Body of pancreas (tissue), 4 donors: ENCODE measurements around the gene CANT1. TPM values are rescaled to one million over a fixed set of nuclear protein-coding genes. Genes with fewer than 3 reads are reported as not detected.

Experiments used
- ATAC-seq: fragments of 150-250 bp; one replicate; pipeline ENCODE4 v1.9.1; 2016
- DNase-seq, 4 donors: peaks; one replicate each; pipeline ENCODE4 v3.0.0-alpha.2; 2019
- H3K27ac ChIP-seq, 4 donors: fragments of 200-600 bp; sonication (generic); 1 replicate in 3 of 4; 2 replicates in 1 of 4; pipeline versions ENCODE4 v1.5.1 to v1.6.1; 2016 to 2019; ENCODE audit warnings: mild to moderate bottlenecking in 1 of 4, mixed read lengths in 1 of 4, moderate library complexity in 1 of 4
- H3K27me3 ChIP-seq, 2 donors: fragments of 200-600 bp; sonication (generic); one replicate each; pipeline ENCODE4 v1.6.0; 2016; ENCODE audit warnings: mild to moderate bottlenecking in 1 of 2
- H3K36me3 ChIP-seq, 2 donors: fragments of 200-600 bp; sonication (generic); replicated peaks in 1 of 2; 2 replicates each; pipeline ENCODE4 v1.5.1; 2016; ENCODE audit warnings: low read depth in 2 of 2; ENCODE audit not compliant: insufficient read depth in 1 of 2
- H3K4me1 ChIP-seq: fragments of 200-600 bp; sonication (generic); one replicate; pipeline ENCODE4 v1.6.0; 2016
- H3K4me3 ChIP-seq, 2 donors: fragments of 200-600 bp; sonication (generic); 1 replicate in 1 of 2; 2 replicates in 1 of 2; pipeline ENCODE4 v1.5.1; 2016 to 2019
- H3K9me3 ChIP-seq, 3 donors: fragments of 200-600 bp; sonication (generic); 1 replicate in 2 of 3; 2 replicates in 1 of 3; pipeline ENCODE4 v1.5.1; 2016
- POLR2A ChIP-seq, 3 donors: fragments of 450-650 bp; IDR thresholded peaks; one replicate each; pipeline ENCODE4 v1.6.1; 2016; ENCODE audit warnings: antibody characterized with exemption in 3 of 3, mild to moderate bottlenecking in 2 of 3
- WGBS, 2 donors: methylation state at CpG; one replicate each; pipeline ENCODE4 v1.1.5; 2017; 5-methylcytosine and 5-hydroxymethylcytosine counted together
- intact Hi-C: fragments of 100-400 bp; cut with DNase I; formaldehyde crosslinking; loops from one replicate; pipeline ENCODE4 v1.15.1; 2023
- total RNA-seq, 2 donors: library from RNA; depleted of rRNA; stranded (reverse); fragments of >200 nt; gene quantifications; one replicate each; pipeline ENCODE4 v1.1.0, GENCODE V29; 2016
- TF ChIP-seq, protein P1 (sequence below), 7 experiments: fragments of 450-650 bp in 4 of 7; fragments of 200-600 bp in 3 of 7; sonication (generic) in 3 of 7; IDR thresholded peaks; one replicate each; pipeline ENCODE4 v1.5.1; 2016 to 2019; ENCODE audit warnings: antibody characterized with exemption in 7 of 7

The CANT1 gene
- total RNA-seq, 2 donors from 2014 or later: 12.5 to 17.5 TPM

DNA sequence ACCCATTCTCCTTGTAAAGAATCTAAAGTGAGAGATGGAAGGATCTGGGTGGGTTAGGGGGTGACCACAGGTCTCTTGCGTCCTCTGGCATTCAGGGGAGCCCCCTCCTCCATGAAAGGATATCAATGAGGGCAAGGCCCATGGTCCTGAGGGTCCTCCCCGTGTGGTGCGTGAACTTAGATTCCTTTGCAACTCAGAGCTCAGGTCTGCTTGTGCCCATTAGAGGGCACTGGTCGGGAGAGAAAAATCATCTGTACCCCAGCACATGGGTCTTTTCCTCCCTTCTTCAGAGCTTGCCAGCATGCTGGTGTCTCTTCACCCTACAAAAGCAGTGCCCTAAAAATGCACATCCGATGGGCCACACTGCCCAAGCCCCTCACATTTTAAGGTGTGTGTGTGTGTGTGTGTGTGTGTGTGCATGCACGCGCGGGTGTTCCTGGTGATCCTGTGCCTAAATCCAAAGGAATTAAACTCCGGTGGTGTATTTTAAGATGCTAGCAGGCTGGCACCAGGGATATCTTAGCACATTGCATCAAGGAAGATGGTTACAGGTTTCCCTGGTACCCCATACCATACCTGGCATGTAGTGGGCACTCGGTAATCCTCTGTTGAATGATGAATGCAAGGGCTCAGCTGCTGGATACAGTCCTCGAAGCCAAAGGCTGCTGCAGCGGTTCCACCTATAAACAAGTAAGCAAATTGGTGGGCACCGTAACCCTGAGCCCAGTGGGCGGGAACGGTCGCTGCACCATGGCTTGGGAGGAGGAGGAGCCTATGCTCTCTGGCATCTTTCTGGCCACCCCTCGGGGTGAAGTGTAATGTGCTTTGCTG, 19.1 kb upstream of the CANT1 start:
- Histone ChIP-seq H3K27me3 (peaks cover 0 to 11% of the 10 kb centered on the region in 2 donors), H3K4me3 (no peak overlapping the region), H3K36me3 (no peaks in the 10 kb centered on the region), H3K9me3 (no peaks in the 10 kb centered on the region), H3K27ac (no peak overlapping the region), H3K4me1 (peaks cover 44% of the 10 kb centered on the region)
- TF ChIP-seq, protein P1, sequence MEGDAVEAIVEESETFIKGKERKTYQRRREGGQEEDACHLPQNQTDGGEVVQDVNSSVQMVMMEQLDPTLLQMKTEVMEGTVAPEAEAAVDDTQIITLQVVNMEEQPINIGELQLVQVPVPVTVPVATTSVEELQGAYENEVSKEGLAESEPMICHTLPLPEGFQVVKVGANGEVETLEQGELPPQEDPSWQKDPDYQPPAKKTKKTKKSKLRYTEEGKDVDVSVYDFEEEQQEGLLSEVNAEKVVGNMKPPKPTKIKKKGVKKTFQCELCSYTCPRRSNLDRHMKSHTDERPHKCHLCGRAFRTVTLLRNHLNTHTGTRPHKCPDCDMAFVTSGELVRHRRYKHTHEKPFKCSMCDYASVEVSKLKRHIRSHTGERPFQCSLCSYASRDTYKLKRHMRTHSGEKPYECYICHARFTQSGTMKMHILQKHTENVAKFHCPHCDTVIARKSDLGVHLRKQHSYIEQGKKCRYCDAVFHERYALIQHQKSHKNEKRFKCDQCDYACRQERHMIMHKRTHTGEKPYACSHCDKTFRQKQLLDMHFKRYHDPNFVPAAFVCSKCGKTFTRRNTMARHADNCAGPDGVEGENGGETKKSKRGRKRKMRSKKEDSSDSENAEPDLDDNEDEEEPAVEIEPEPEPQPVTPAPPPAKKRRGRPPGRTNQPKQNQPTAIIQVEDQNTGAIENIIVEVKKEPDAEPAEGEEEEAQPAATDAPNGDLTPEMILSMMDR (IDR thresholded peaks at IDR 0.05): no peak
- DNase-seq (no peak), ATAC-seq (no peak)
- WGBS, 2 donors: 68 to 77% methylated on average over 15 to 17 of the region's 17 CpGs
- intact Hi-C loops: no loop called here

DNA sequence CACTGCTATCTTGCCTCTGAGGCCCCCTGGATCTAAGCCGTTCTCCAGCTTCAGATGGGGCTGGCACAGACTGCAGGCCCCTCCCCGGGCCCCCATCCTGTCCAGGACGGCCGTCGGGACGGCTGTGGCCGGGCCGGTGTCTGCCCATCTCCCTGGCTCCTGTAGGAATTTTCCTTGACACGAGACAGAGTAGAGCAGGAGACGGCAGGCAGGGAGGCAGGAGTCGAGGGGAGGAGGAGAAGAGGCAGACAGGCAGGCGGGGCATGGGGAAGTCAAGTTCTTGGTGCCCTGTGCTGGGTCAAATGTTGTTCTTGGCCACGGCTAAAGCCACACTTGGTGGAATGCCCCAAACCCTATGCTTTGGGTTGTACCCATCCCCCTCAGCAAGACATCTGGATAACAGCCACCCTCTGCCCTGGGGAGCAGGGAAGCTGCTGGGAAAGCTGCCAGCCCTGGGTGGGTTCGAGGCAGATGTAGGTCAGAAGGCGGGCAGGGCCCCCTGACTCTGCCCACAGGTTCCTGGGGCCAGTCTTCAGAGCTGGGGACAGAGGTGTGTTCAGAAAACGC, 18.4 kb upstream of the CANT1 start:
- peak overlapping the region in 2 of 4 donors; percentile 35 to 40 for H3K27ac ChIP-seq
- no peak overlapping the region for H3K4me3 ChIP-seq
- DNase-seq (peak in 1 of 4 donors; percentile 22), ATAC-seq (no peak)
- peaks cover 0 to 11% of the 10 kb centered on the region in 2 donors for H3K27me3 ChIP-seq
- peaks cover 48% of the 10 kb centered on the region for H3K4me1 ChIP-seq
- TF ChIP-seq, protein P1 (IDR thresholded peaks at IDR 0.05): no peak
- TF ChIP-seq POLR2A (IDR thresholded peaks at IDR 0.05): no peak
- no peaks in the 10 kb centered on the region for H3K36me3 ChIP-seq
- no peaks in the 10 kb centered on the region for H3K9me3 ChIP-seq
- WGBS, 2 donors: 23 to 26% methylated on average over 6 to 15 of the region's 16 CpGs
- intact Hi-C loops: no loop called here

DNA sequence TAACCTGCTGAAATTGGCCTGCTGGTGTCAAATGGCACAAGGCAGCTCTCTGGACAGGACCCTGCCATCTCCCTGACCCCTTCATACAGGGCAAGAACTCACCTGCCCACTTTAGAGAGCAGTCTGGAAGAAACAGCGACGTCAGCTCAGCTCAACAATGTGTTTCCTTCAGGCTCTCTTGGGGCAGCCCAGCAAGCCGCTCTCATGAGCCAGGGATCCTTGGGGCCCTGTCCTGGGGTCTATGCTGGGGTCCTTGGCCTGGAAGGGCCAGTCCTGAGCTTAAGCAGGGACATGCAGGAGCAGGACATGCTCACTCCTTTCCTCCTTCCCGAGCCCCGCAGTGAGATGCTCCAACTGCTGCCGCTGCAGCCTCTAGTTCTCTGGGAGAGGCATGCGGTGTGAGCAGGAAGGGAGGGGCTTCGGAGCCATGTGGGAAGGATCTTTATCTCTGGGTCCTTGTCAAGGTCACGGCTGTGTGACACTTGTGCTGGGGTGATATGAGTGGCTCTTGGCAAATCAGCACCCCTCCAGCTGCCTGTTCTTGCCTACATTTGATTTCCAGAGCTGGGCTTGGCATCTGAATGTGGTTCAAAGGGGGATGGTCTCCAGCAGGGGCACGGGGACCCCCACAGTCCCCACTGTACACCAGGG, 17.8 kb upstream of the CANT1 start:
- Histone ChIP-seq H3K4me1 (peaks cover 52% of the 10 kb centered on the region), H3K4me3 (no peak overlapping the region), H3K9me3 (no peaks in the 10 kb centered on the region), H3K36me3 (no peaks in the 10 kb centered on the region), H3K27me3 (peaks cover 0 to 11% of the 10 kb centered on the region in 2 donors), H3K27ac (peak overlapping the region in 2 of 4 donors; percentile 35 to 40)
- TF ChIP-seq POLR2A (IDR thresholded peaks at IDR 0.05): no peak
- TF ChIP-seq, protein P1 (IDR thresholded peaks at IDR 0.05): no peak
- intact Hi-C loops: no loop called here
- 0 to 29% methylated on average over 1 to 10 of the region's 10 CpGs for WGBS, 2 donors
- ATAC-seq (no peak), DNase-seq (peak in 2 of 4 donors; percentile 15 to 32)

DNA sequence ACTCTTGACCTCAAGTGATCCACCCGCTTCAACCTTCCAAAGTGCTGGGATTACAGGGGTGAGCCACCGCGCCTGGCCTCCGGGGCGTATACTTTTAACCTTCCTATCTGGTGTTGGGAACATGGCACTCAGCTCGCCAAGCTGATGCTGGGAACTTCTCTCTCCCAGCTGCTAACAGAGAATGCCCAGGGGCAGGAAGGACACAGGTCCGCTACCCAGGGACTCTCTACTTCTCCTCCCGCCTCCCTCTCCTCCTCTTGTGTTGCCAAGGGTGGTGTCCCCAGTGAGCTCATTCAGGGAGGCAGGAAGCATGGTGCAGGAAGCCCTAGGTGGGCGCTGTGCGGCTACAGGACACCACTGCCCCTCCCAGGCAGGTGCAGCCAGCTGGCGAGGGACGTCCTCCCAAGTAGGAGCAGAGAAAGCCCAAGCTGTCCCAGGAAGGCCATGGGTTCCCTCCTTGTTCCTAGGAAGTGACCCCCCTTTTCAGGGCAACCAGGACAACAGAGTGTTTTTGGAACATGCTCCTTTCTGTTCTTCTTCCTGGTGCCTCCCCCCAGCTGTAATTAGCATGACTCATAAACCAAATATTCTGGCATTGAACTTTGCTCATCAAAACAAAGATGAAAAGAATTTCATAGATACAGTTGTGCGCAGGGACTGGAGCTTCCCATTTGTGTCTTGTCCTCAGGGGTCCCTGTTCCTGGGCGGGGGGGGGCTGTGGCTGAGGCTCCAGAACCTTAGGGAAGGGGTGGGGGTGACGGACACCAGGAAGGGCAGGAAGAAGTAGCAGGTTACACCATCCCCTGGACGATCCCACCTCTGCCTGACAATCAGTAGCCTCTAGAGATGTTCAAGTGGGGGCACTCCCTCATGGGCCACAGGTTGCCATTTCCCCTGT, 17.1 kb upstream of the CANT1 start:
- intact Hi-C loops: no loop called here
- Histone ChIP-seq H3K4me1 (peaks cover 60% of the 10 kb centered on the region), H3K4me3 (no peak overlapping the region), H3K27me3 (peaks cover 0 to 11% of the 10 kb centered on the region in 2 donors), H3K27ac (peak overlapping the region in 2 of 4 donors; percentile 40 to 53), H3K36me3 (no peaks in the 10 kb centered on the region), H3K9me3 (no peaks in the 10 kb centered on the region)
- TF ChIP-seq, protein P1 (IDR thresholded peaks at IDR 0.05): no peak
- peak in 1 of 3 donors; percentile 13 for TF ChIP-seq POLR2A (IDR thresholded peaks at IDR 0.05)
- DNase-seq (peak in 2 of 4 donors; percentile 28 to 40), ATAC-seq (peak; percentile 11)
- whole genome bisulfite sequencing, 2 donors: 60 to 67% methylated on average over 8 to 12 of the region's 16 CpGs
